K562 (cell line): Measurements from ENCODE around the gene STAU1.
"Not testable (repeated sequence)": the region's sequence is repeated elsewhere in the genome, so short reads cannot be mapped to it uniquely, and the experiment has no call there.

ENCODE experiments used
- CBX2 ChIP-seq: fragments of 200-600 bp; sonication (generic); IDR thresholded peaks from one replicate; pipeline ENCODE4 v1.6.1; 2012; ENCODE audit warnings: mild to moderate bottlenecking, low read length, inconsistent platforms; ENCODE audit not compliant: insufficient read depth, poor library complexity, severe bottlenecking
- GABPA ChIP-seq: fragments of 200-800 bp; sonication (Bioruptor generic); conservative IDR thresholded peaks from 2 replicates; pipeline ENCODE4 v1.6.1; 2016; ENCODE audit warnings: low read depth, missing genetic modification characterization, missing compliant biosample characterization
- NR3C1 ChIP-seq: sonication (generic); formaldehyde crosslinking; IDR thresholded peaks from 2 replicates; pipeline ENCODE4 v1.8.1; 2022; ENCODE audit warnings: missing genetic modification reagents
- POLR2A ChIP-seq: fragments of 450-650 bp; conservative IDR thresholded peaks from 2 replicates; pipeline ENCODE4 v1.6.1; 2016
- TAF1 ChIP-seq: IDR thresholded peaks from 2 replicates; pipeline ENCODE4 v1.6.1; 2011; ENCODE audit warnings: mild to moderate bottlenecking, low read length, moderate library complexity; ENCODE audit not compliant: insufficient read depth, control insufficient read depth, severe bottlenecking; ENCODE audit errors: extremely low read depth
- TAF9B ChIP-seq: fragments of 450-650 bp; IDR thresholded peaks from 2 replicates; pipeline ENCODE4 v1.6.1; 2018; ENCODE audit warnings: mild to moderate bottlenecking; ENCODE audit not compliant: partially characterized antibody
- TBL1XR1 ChIP-seq, 2 experiments: IDR thresholded peaks; 2 replicates each; pipeline ENCODE4 v1.6.1; 2012; ENCODE audit warnings: improper control_type of control experiment in 2 of 2, low read length in 2 of 2, mild to moderate bottlenecking in 1 of 2
- ZNF165 ChIP-seq: fragments of 250-450 bp; sonication (Bioruptor Pico); IDR thresholded peaks from 2 replicates; pipeline ENCODE4 v1.4.0; 2020; ENCODE audit warnings: borderline replicate concordance

DNA sequence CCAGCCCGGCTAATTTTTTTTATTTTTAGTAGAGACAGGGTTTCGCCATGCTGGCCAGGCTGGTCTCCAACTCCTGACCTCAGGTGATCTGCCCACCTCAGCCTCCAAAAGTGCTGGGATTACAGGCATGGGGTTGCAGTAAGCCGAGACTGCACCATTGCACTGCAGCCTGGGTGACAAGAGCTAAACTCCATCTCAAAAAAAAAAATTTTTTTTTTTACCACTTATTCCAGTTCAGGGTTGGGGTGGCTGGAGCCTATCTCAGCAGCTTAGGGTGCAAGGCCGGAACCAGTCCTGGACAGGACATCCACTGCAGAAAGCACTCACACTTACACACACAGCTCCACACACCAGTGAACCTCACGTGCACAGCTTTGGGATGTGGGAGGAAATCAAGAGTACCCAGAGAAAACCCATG, 4.0 kb downstream of the STAU1 start:
- TF ChIP-seq CBX2; GABPA (tag); TBL1XR1 (IDR thresholded peaks at IDR 0.05; ENCODE audit: low read length in 2 of 2); TAF1; POLR2A; NR3C1 (CRISPR knock-in tag); ZNF165 (CRISPR knock-in tag); TAF9B: not testable (repeated sequence)
